Adrenal gland (tissue), 5 donors: Measurements from ENCODE around the gene LARGE1.

Source experiments
- POLR2A ChIP-seq, 2 donors: fragments of 450-650 bp; IDR thresholded peaks; one replicate each; pipeline ENCODE4 v1.6.1; 2017; ENCODE audit warnings: antibody characterized with exemption in 2 of 2, mild to moderate bottlenecking in 2 of 2, moderate library complexity in 1 of 2
- TF ChIP-seq, protein P1 (sequence below), 6 experiments: fragments of 450-650 bp in 4 of 6; fragments of 200-600 bp in 2 of 6; sonication (generic) in 1 of 6; IDR thresholded peaks; 1 replicate in 5 of 6; 2 replicates in 1 of 6; pipeline versions ENCODE4 v1.5.1 to v1.8.0; 2016 to 2021; ENCODE audit warnings: antibody characterized with exemption in 6 of 6, mild to moderate bottlenecking in 2 of 6, moderate library complexity in 1 of 6
- donor health status: DM: no; HTN: no; CAD: no.

DNA sequence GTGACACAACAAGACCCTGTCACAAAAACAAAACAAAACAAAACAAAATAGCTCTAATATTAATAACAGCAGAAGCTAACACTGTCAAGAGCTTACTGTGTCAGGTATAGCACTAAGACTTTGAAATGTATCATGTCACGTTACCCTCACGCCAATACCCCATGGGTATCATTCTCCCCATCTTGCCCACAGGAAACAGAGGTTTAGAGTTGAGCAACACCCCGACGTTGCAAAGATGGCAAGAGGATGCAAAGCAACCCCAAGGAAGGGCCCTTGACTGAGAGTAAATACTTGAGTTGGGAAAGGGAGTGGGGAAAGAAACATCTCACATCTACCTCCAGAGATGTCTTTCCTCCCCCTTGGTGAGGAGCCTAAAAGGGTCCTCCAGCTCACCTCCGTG lies 366.8 kb downstream of the LARGE1 start:
- TF ChIP-seq, protein P1, sequence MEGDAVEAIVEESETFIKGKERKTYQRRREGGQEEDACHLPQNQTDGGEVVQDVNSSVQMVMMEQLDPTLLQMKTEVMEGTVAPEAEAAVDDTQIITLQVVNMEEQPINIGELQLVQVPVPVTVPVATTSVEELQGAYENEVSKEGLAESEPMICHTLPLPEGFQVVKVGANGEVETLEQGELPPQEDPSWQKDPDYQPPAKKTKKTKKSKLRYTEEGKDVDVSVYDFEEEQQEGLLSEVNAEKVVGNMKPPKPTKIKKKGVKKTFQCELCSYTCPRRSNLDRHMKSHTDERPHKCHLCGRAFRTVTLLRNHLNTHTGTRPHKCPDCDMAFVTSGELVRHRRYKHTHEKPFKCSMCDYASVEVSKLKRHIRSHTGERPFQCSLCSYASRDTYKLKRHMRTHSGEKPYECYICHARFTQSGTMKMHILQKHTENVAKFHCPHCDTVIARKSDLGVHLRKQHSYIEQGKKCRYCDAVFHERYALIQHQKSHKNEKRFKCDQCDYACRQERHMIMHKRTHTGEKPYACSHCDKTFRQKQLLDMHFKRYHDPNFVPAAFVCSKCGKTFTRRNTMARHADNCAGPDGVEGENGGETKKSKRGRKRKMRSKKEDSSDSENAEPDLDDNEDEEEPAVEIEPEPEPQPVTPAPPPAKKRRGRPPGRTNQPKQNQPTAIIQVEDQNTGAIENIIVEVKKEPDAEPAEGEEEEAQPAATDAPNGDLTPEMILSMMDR (IDR thresholded peaks at IDR 0.05): no peak
- TF ChIP-seq POLR2A (IDR thresholded peaks at IDR 0.05): no peak
